NCI-H1436 (cell line): ENCODE data around the gene AADACL4.

Experiments used
- DNase-seq: peaks from one replicate; lab custom pipeline; 2025; lab: John Stamatoyannopoulos, UW

The AADACL4 gene

DNA sequence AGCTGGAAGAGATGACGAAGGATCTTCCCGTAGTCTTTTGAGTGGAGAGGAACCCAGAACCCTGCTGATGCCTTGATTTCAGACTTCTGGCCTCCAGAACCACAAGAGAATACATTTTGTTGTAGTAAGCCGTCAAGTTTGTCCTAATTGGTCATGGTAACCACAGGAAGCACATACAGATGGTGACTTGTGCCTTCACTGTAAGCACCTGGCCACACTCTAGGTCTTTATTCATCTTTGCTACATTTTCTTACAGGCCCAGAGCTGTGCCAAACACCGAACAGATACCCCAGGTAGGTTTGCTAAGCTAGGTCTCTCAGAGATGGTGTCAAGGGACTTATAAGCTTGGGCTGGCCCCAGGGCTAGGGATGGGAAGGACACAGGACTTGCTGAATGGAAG, 30.7 kb upstream of the AADACL4 start:
- DNase-seq, result no peak

DNA sequence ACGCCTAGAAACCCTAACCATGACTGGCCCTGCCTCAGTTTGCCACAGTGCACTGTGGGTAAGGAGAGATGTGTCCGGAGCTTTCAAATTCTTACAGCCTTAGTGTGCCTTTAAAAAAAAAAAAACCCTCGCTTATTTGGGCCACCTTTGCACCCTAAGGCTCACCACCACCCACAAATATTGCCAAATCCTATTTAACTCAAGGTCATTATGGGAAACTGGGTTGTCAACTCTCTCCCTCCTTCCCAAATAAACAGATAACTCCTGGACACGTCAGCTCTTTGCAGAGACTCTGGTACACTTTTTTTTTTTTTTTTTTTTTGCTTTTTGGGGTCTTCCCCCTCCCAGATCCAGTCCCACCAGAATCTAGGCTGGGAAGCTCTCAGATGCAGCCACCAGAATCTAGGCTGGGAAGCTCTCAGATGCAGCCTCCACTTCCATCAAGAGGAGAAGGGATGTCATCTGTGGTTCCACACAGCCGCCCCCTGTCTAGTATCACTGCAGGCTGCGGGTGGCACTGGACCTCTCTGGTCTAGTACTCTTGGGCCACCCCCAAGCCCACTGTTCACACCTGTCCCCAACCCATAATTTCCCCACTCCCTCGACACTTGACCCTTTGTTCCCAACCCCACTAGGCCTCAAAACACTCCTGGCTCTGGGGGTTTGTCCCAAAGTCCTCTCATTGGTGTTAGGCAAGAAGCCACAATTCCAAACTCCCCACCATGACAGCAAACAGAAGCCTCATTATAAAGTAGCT, 29.3 kb upstream of the AADACL4 start:
- DNase-seq, result no peak

DNA sequence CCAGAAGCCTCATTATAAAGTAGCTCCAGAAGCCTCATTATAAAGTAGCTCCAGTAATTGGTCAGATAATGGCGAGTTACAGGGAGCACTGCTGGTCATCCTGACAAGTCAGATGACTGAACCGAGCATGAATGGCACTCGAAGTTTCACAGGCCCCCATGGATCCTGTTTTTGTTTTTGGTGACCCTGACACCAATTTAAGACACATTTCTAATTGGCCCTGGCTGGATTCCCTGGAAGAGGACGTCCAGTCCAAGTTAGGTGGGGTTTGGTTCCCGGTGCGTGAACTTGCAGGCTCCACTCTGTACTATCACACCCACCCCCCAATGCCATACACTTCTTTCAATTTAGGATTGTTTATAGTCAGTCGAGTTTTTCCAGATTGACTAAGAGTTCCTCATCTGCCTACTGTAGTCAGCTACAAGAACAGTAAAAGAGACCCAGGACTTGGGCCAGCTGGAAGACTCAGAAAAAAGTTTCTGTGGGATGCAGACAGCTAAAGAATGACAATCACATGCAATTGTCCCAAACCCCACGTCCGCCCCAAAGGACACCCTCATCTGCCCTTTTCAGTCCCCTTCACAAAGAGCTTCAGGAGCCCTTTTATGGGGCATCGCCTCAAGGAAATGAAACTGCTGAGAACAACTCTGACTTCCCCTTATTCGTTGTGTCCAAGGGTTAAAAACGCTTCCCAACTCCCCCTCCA, 28.6 kb upstream of the AADACL4 start:
- DNase-seq, result no peak

DNA sequence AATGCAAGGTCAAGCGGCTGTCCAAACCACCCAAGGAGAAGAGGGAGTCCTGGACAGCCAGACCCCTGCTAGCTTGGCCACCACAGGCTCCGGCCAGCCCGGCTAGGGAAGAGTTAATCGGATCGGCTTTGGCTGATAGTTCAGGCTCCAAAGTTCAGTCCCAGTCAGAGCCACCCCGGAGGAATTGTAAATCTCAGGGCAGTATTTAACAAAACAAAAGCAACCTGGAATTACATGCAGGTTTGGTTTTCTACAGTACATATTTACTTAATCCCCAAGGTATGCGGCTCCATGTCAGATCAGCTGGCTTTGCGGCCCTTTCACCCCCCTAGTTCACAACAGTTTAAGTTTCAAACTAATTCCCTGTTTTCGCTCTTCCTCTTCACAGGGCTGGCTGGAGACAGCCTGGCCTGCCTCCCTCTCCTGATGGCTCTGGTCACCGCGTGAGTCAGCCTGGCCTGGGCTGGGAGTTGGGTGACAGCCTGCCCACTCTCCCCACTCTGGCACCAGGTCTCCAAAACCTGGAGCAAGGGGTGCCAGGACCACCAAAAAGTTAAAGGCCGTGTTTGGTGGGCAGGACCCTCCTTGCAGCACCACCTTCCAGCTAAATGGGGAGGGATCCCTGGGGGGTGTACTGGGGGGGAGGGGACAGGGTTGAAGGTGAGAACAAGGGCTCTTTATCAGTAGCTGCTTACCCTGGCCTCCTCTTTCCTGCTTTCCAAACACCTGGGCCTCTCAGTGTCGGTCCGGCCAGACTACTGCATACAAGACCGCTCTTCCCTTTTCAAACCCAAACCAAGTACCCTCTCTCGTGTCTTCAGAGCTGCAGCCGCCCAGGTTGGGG, 27.8 kb upstream of the AADACL4 start:
- DNase-seq, result no peak

DNA sequence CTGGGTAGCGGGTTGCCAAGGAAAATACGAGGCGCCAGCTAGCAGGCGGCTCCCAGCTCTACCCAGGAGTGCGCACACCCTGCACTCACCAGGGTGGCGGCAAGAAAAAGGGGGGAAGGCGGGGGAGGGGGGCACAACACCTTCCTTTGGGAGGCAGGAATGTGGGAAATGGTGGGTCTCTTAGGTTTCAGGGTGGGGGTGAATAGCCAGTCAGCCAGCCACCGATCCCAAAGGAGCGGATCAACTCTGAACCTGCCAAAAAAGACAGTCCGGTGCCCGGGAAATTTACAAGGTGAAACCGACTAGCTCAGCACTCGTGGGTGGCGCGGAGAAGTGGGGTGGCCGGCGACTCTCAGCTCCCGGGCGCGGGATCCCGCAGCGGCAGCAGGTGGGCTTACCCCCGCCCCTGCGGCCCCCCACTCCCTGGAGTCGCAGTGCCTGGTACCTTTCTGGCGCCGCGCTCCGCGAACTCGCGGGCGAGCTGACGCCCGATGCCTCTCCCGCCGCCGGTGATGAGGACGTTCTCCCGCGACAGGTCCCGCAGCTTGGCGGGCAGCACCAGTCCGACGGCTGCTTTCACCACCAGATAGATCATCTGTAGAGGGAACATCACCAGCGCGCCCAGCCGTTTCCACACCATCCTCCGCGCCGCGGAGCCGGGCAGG, 27.0 kb upstream of the AADACL4 start:
- DNase-seq, result no peak

DNA sequence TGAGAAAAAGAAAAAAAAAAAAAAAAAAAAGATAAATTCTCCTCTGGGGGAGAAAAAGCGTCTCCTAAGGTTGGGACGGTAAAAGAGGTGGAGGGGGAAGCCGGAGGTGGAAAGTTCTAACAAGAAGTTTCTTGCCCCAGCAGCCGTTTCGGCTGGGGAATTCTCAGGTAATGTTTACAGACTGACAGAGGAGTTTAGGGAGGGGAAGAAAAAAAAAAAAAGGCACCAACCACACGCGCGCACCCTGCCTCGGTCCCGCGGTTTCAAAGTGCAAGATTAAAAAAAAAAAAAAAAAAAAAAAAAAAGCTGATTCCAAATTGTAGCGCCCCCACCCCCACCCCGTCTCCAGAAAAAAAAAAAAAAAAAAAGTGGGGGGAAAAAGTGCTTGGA, 26.4 kb upstream of the AADACL4 start:
- no peak for DNase-seq

DNA sequence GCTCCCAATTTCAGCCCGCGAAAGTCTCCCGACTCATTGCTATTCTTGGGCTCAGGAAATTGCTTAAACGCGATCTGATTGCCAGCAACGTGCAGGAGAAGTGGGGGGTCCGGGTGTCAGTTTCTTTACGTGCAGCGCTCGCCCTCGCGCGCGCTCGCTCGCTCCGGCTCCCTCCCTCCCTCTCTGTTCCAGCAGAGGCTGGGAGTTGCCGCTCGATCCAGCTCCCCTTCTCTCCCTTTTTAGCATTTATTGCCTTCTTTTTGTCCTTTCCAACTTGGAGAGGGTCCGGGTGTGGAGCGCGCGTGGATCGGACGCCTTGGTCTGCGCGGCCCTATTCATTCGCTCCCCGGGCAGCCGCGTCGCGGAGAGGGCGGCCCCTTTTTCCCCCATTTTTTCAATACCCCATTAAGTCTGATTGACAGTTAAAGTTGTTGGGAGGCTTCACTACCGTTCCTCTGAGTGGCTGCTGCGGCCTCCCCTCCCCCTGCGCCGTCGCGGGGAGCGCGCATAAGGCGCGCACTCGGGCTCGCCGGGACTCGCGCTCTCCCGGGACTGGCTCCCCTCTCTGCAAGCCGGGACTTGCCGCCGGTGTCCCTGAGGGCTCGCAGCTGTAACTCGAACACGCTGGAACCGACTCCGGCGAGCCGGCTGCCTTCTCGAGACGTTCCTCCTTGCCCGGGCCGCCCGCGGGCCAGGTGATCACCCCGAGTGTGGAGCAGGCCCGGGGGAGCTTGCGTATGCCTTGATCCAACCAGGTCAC, 25.8 kb upstream of the AADACL4 start, which contains the start of gene DHRS3:
DHRS3 (minus strand) TSS at position 310 of the 760 bp plus-strand sequence. CDS start 862 bp downstream, outside the sequence.
- DNase-seq, result peak; percentile 89

DNA sequence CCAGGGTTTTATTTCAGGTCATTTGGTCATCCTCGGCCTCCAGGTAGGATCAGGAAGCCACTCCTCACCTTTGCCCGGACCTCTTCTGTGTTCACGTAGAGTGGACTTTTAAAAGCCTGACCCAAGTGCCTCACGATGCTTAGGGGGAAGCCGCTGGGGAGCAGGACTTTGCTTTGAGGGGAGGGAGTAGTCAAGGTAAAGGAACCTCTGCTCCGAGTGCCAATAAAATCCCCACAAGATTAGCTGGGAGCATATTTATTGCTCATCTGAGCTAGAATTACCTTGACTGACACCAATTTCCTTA, 25.3 kb upstream of the AADACL4 start:
- DNase-seq, result no peak

DNA sequence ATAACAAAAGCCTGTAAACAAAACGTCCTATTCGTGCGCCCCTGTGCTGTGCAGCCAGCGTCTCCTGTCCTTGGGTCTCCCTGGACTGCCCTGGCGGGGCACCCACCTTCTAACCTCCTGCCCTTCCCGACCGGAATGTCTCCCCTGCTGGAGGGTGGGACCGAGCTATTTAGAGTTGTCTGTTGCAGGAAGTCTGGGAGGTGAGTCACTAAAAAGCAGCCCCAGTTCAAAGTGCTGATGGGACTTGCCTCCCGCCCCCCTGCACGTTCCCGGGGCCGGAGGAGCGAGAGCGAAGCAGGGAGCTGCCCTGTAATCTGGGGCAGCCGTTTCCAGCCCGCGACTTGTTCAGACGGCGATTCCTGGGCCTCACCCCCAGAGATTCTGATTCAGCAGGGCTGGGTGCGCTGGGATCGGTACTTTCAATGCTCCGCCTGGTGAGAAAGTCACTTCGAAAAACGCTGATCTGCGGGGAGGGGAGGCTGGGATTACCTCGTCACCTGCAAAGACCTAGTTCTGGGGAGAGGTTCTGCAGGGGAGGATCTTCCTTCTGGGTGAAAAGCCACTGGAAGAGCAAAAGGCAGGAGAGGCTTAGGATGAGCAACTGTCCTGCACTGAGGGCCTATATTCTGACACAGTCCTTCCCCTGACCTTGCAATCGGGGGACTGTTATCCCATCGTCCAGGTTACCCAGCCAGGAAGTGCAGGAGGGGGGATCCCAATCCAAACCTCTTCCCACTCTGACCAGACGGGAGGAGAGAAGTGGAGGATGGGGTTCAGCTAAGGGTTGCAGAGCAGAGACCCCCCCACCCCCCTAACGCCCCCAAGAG, 24.7 kb upstream of the AADACL4 start:
- DNase-seq, result no peak

DNA sequence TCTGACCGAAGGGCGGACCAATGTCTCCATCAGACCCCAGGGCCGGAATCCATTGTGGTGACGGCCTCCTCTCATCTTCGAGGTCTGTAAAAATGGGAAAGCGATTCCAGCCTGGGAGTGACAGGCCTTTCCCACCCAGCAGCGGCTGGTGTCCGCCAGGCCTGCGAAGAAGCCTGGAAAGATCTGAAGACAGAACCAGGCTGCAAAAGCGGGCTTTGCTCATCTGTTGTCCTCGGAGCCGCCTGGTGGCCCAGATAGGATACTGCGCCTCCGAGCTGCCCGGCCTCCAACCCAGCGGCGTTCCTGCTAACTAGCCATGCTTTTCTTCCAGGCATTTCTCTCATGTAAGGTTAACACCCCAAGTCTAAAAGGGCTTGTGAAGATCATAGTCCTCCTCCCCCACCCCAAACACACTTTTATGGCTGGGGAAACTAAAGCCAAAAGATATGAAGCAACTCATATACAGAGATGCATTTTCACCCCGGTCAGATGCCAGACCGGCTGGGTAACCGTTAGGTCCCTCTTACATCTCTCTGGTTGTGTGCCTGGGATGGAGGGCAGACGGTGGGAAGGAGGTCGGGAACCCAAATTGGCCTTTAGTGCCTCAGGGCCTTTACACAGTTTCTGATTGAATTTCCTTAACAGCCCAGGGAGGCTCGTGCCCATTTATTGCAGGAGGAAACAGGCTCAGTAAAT, 23.9 kb upstream of the AADACL4 start:
- peak; percentile 67 for DNase-seq

DNA sequence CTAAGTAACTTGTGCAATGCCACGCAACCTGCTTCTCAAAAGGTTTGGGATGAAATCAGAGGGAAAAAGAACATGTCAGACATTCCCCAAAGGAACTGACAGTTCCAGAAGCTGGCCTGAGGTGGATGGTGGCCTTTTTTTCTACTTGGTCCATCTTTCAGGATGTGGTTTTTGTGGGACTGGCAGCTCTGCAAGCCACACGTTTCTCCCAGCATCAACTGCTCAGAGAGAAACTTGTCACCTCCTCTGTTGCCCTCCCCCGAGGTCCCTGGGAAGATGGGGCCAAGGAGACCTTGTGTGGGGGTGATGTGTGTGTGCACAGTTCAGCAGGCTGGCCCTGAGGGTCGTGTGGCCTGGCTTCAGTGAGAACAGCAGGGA, 23.4 kb upstream of the AADACL4 start:
- no peak for DNase-seq

DNA sequence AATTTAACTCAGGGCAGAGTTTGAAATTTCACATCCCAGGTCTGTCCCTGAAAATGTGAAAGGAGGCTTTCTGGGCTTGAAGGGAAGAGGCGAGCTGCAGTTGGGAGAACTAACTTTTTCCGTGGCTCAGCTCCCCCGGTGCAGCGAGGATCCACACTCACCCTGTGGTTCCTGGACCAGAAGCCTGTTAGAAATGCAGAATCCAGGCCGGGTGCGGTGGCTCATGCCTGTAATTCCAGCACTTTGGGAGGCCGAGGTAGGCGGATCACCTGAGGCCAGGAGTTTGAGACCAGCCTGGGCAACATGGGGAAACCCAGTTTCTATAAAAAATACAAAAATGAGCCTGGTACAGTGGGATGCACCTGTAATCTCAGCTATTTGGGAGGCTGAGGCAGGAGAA, 23.0 kb upstream of the AADACL4 start:
- DNase-seq, result no peak

DNA sequence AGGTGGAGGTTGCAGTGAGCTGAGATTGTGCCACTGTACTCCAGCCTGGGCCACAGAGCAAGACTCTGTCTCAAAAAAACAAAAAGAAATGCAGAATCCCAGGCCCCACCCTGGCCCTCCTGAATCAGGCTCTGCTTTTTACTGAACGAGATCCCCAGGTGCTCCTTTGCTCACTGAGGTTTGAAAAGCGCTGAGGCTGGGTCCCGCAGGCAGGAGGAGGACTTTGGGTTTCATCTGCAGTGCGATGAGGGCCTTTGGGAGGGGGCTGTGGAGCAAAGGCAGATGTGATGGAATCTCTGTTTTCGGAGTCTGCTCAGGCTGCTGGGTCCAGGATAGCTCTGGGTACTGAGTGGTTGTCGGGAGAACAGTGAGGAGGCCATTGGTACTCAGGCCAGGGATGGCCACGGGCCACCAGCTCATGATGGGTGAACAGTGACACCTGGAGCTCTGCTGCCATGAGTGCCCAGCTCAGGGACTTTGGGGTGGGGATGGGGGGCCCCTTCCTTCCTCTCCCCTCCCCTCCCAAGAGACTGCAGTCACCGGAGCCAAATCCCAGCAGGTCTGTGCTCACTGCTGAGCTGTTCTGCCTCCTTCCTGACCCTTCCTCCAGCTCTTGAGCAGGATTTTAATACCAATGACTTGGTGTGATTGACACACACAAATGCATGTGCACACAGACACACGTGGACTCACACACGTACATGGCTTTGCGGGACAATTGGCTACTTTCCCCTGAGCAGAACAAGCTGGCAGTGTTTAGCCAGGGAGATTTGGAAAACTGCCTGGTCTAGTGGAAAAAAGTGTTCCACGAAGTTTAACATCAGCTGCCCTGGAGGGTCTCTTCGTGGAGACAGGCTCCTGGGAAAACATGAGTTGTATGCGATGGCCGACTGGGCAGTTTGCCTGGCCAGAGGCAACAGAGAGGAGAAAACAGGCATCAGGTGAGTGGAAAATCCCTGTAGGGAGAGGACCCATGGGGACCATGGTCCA, 22.2 kb upstream of the AADACL4 start:
- no peak for DNase-seq

DNA sequence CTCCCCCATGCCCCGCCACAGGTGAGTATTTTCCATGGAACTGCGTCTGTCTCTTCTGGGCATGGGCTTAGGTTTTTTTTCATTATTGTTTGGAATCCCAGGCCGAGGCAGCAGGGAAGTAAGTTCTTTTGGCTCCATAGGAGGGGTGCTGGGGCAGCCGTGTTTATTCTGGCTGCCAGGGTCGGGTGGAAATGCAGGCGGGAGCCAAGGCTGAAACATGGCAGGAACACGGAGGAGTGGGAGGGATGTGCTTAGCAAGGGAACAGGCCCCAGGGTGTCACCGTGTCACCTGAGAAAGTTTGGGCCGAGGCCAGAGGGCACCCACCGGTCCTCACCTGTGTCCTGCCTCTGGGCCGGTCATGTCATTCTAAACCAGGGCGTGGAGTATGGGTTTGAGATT, 21.4 kb upstream of the AADACL4 start:
- DNase-seq, result no peak

DNA sequence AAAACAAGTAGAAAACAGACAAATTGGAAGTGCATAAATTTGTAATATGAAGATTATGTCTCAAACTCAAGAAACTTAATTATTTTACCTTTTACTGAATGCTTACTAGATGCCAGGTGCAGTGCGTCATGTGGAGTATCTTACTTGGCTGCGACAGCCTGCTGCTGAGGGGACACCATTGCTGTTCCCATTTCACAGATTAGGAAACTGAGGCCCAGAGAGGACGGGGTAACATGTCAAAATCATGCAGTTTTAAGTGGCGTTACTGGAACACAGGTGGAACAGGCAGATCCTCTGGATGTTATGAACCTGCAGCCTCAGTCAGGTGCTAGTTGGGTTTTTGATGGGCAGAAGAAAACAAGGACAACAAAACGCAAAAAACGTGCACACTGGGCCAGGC, 18.6 kb upstream of the AADACL4 start:
- no peak for DNase-seq

DNA sequence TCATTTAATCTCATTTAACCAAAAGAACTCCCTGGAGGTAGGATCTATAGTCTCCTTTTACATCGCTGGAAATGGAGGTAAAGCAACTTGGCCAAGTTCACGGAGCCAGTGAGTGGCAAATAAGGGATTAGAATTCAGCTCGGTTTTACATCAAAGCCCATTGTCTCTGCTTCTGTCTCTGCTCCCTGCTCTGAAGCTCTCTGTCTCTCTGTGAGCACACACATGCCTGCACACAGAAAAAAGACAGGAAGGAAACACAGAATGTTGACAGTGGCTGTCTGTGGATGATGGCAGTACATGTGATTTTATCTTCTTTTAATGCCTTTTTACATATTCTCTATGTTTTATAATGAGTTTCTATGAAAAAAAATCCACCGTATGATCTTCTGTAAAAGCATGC, 17.0 kb upstream of the AADACL4 start:
- no peak for DNase-seq

DNA sequence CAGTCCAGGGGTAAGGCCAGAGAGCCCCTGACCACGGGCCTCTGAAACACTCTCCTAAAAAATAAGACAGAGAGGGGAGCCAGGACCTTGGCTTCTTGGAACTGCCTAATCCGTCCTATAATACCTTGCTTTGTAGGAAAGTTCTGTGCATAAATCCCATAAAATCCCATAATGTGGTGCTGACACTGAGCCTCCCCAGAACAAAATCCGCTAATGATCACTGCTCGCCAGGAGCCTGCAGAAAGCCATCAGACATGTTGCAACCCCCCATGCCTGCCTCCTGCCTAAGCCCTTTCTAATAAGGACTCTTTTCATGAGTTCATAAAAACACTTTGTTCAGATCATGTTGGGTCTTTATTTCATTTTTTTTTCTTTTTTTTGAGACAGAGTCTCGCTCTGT, 16.6 kb upstream of the AADACL4 start:
- no peak for DNase-seq

DNA sequence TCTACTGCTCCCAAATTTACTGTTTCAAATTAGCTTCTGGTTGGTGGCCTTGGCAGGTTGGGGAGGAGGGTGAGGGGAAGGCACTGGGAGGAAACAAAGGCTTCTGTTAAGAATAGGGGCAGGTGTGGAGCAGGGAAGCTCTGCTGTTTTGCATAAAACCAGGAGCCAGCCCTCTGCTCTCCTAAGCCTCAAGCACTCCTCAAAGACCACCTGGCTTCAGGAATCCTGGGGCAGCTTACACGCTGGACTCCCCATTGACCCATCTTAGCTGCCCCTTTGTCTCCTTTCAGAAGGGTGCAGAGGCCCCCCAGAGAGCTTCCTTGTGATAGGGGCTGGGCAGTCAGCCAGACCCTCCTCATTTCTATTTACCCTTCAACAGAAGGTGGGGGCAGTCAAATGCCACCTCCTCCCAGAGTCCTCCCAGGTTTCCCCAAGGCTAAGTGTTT, 14.4 kb upstream of the AADACL4 start:
- DNase-seq, result peak; percentile 67
